ENCODE data around the gene CFAP410.

Gene CFAP410

GRCh38 chr21:44298301-44298700, 40.9 kb downstream of the CFAP410 start:
- no peak for DNase-seq (ENCODE audit: low read depth)

- DNase-seq (ENCODE audit: low read depth), result peak; percentile 68
Observed at GRCh38 chr21:44297525-44298290, 41.5 kb downstream of the CFAP410 start.

DNA sequence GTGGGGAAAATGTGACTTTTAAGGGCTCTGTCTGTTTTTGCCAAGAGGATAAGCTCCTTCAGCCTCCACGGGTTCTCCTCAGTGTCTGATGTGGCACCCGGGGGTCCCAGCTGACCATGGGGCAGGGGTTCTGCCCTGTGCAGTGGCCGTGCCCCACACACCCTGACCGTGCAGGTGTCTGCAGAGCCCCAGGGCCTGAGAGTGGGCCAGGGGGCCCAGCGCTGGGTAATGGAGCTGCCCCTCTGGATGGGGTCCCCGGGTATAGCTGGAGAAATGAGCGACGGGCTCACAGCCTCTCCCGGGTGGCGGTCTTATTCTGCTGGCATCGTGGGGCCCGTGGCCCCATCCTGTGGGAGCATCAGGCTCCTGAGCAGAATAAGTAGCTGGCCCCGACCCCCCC, 42.3 kb downstream of the CFAP410 start:
- no peak for DNase-seq (ENCODE audit: low read depth)

DNA sequence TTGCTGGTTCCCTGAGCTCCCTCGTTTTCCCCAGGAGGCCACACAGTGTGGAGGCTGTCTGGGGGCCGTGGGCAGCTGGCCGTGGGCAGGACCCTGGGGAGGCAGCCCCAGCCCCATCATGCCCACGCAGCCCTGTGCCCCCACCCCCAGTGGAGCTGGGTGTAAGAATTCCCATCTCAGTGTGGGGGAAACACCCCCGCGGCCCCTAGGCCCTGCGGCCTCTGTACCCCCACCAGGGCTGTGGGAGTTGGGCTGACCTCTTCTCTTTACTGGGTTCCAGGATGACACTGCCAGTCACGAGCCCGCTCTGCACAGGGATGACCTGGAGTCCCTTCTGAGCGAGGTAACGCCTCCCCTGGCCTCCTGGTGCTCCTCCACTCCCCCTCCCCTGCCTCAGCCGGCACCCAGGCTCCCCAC, 43.1 kb downstream of the CFAP410 start:
- DNase-seq (ENCODE audit: low read depth), result no peak

- no peak for DNase-seq (ENCODE audit: low read depth)
Observed at GRCh38 chr21:44295646-44296045, 43.5 kb downstream of the CFAP410 start.

DNA sequence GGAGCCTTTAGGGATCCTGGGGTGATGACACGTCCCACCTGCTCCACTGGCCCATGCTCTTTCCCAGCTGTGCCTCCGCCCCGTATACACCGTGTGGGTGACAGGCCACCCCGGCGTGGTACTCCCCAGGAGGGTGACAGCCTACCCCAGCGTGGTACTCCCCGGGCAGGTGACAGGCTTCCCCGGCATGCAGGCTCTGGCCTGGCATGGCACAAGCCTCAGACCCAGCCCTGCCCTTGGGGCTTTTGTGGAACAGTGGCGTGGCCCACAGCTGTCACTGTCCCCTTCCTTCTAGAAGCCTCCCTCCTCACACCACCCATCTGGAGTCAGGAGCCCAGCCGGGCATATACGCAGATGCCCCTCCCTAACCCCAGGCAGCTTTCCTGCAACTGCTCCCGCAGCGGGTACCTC, 44.0 kb downstream of the CFAP410 start:
- DNase-seq (ENCODE audit: low read depth), result no peak

GRCh38 chr21:44294391-44295162, 44.6 kb downstream of the CFAP410 start:
- no peak for DNase-seq (ENCODE audit: low read depth)

DNA sequence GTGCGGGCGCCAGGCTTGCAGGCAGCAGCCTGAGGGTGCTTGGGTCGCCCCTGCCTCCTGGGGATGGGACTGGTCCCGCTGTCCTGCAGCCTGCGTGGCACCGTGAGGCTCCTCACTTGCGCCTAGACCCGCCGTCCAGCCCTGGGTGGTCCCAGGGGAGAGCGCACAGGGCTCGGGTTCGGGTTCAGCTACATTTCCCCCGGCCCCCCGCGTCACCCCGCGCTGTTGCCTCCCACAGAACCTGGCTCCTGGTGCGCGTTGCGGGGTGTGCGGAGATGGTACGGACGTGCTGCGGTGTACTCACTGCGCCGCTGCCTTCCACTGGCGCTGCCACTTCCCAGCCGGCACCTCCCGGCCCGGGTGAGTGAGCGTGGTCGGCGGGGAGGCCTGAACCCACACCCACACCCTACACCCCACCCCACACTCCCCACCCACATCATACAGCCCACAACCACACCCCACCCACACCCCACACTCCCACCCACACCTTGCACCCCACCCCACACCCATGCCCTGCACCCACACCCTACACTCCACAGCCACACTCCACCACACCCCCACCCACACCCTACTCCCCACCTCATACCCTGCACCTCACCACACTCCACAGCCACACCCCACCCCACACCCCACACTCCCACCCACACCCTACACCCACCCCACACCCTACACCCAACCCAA, 45.5 kb downstream of the CFAP410 start:
- no peak for DNase-seq (ENCODE audit: low read depth)

DNA sequence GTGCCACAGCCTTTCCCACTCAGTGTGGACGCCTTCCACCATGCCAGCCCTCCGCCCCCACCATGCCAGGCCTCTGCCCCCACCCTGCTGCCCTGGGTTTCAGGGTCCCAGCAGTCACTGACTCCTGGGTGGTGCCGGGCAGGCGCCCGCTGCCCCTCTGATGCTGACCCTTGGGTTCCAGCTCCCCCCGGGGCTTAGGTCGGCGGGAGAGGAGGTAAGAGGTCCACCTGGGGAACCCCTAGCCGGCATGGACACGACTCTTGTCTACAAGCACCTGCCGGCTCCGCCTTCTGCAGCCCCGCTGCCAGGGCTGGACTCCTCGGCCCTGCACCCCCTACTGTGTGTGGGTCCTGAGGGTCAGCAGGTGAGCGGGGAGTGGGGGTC, 46.4 kb downstream of the CFAP410 start:
- no peak for DNase-seq (ENCODE audit: low read depth)

DNA sequence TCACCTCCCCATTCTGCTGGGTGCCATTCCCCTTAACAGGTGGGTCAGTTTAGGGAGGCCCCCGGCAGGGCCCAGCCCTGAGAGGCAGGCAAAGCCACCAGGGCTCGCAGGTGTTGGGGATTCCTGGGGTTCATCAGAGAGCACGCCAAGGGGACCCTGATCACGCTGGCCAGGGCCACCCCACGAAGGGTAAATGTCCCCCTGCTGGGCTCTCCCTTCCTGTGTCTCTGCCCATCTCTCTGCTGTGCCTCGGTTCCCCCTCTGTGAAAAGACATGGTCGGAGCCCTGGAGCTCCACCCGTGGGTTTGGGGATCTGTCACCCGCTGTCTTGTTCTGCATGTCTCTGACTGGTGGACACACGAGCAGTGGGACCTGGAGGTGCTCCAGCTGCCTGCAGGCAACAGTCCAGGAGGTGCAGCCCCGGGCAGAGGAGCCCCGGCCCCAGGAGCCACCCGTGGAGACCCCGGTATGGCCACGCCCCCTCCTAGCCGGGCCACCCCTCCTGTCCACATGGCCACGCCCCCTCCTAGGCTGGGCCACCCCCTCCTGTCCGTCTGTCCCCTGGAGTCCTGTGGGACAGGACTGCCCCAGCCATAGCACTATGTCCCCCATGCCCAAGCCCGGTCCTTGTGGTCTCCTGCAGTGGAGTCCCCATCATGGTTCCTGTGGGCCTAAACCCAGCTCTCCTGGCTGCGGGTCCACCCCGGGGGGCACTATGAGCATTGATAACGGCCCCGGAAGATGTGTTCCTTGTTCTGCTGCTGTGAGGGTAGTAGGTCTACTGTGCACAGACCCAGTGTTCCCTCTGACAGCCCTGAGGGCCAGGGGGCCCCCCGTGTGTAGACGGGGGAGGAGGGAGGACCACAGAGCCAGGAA, 47.0 kb downstream of the CFAP410 start:
- no peak for DNase-seq (ENCODE audit: low read depth)

DNA sequence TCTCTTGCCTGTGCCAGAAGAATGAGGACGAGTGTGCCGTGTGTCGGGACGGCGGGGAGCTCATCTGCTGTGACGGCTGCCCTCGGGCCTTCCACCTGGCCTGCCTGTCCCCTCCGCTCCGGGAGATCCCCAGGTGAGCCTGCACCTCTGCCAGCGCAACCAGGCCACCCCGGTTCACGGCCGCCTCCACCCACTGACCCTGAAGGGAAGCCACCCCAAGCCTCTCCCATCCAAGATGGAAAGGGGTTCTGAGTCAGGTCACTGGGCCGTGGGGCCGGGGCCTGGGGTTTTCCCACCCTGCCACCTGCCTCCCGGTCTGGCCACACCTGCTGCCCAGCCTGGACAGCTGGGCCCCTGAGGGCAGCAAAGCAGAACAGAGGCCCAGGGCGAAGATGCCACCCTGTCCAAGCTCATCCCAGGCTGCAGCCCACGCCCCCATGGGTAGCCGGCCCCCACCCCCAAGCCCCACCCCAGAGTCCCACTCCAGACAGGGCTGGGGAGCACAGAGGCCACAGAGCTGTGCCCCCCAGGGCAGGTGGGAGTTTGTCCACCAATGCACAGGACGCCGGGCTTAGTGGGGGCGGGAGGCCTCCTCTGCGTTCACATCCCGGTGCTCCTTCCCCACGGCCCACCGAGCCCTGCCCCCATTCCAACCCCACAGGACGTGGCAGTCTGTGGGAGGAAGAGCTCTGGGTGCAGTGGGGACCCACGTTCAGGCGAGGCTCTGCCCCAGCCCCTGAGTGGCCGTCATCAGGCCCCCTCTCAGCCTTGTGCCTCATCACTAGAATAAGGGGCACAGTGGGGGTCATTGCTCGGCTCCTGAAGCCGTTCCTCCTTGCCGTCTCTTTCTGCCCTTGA, 47.9 kb downstream of the CFAP410 start:
- no peak for DNase-seq (ENCODE audit: low read depth)

DNA sequence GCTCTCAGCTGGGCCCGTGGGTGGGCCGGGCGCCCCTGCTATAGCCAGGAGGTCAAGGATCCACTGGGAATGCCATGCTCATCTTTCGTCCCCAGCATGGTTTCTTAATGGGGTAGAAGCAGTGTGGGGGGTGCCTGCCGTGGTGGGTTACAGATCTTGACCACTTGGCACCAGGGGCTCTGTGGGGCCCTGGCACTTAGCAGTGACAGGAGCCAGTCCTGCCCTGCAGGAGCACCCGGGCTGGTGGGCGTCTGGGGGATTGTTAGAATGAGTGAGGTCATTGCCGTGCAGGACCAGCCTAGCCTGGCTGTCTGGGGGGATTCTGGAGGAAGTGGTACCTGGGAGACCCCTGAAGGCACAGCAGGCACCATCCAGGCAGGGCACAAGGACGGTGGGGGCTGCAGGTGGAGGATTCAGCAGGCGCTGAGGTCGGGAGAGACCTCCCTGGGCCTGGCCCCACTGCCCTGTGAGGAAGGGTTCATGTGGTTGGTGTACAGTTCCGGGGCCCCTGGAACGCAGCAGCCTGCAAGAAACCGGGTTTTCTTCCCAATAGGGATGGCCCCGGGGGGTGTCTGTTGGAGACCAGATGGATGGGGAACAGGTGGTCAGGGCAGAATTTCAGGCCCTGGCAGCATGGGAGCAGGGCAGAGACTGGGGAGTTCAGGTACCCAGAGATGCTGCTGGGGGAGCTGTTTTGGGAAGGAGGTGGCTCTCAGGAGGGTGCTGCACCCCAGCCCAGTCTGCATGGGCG, 48.7 kb downstream of the CFAP410 start:
- no peak for DNase-seq (ENCODE audit: low read depth)

GRCh38 chr21:44289381-44290010, 49.7 kb downstream of the CFAP410 start:
- no peak for DNase-seq (ENCODE audit: low read depth)

GRCh38 chr21:44288251-44289110, 50.7 kb downstream of the CFAP410 start:
- DNase-seq (ENCODE audit: low read depth), result no peak

GRCh38 chr21:44286716-44287632, 52.2 kb downstream of the CFAP410 start:
- no peak for DNase-seq (ENCODE audit: low read depth)

DNA sequence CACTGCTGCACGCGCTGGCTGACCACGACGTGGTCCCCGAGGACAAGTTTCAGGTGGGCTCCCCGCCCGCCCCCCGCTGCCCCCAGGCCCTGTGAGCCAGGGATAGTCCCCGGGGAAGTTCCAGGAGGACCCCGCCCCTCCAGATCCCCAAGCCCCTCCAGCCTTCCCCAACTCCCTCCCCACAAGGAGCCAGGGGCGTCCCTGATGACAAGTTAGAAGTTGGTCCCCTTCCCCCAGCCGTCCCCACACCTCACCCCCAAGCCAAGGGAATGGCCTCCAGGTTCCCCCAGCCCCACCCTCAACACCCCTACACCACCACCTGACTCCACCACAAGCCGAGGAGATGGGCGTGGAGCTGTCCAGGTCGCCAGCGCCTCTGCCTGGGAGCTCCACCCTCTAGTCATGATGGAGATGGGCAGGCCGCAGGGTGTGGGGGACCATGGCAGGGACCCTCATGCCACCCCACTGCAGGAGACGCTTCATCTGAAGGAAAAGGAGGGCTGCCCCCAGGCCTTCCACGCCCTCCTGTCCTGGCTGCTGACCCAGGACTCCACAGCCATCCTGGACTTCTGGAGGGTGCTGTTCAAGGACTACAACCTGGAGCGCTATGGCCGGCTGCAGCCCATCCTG, 53.0 kb downstream of the CFAP410 start:
- no peak for DNase-seq (ENCODE audit: low read depth)
